ENCODE results near the gene GP5.

DNA sequence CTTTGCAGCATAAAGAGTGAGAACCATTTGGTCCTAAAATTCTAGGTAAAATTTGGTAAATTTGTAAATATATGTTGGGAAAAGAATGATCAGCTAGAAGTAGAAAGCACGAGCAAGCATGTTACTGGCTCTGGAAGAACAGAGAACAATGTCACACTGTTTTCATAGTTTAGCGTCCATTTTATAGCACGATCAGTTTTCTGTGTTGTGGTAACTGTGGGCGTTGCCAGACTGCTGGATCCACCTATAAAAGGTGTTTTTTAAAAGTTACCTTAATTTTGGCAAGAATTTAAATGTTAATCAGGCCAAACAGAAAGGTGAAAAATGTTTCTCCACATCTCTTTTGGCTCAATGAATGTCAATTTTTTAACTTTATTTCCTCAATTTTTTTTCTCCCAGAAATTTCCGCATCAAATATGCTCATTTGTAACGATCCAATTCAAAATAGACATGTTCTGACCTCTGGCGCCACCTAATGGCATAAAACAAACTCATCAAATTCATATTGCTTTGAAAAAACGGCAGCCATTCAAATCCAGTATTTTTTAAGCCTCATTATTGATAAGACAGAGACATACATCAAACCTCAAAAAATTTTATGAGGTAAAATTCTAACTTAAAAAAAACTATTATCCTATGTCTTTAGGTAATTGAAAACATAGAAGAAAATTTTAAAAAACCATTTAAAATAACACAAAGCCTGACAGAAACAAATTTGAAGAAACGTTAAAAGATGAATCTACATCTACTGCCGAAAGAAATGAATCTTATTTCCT, 5.5 kb upstream of the GP5 start:
- TF ChIP-seq, protein P1, sequence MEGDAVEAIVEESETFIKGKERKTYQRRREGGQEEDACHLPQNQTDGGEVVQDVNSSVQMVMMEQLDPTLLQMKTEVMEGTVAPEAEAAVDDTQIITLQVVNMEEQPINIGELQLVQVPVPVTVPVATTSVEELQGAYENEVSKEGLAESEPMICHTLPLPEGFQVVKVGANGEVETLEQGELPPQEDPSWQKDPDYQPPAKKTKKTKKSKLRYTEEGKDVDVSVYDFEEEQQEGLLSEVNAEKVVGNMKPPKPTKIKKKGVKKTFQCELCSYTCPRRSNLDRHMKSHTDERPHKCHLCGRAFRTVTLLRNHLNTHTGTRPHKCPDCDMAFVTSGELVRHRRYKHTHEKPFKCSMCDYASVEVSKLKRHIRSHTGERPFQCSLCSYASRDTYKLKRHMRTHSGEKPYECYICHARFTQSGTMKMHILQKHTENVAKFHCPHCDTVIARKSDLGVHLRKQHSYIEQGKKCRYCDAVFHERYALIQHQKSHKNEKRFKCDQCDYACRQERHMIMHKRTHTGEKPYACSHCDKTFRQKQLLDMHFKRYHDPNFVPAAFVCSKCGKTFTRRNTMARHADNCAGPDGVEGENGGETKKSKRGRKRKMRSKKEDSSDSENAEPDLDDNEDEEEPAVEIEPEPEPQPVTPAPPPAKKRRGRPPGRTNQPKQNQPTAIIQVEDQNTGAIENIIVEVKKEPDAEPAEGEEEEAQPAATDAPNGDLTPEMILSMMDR (IDR thresholded peaks at IDR 0.05; ENCODE audit: low read depth, low read length), result peak; percentile 82
- TF ChIP-seq EZH2phosphoT487 (IDR thresholded peaks at IDR 0.05; ENCODE audit: low read depth), result no peak
